A549 (cell line): Measurements from ENCODE around the gene ZFAND6. TPM values are rescaled to one million over a fixed set of nuclear protein-coding genes. Genes with fewer than 3 reads are reported as not detected.

Experiments
- ATAC-seq, 2 experiments: fragments of 200-7000 bp in 1 of 2; fragments of >200 bp in 1 of 2; cut with Nextera tagmentation in 1 of 2; cut with Tn5 transposase in 1 of 2; 3 replicates each; pipeline versions ENCODE4 v1.8.0 to v1.9.1; 2018 to 2020; ENCODE audit warnings: mild to moderate bottlenecking in 1 of 2, moderate library complexity in 1 of 2
- CTCF ChIA-PET: fragments of 300-600 bp; sonication (Branson Sonifier 250); formaldehyde crosslinking; extraction: SDS; loops from one replicate; lab custom pipeline; 2021; ENCODE audit warnings: antibody characterized with exemption, inconsistent platforms; lab: Yijun Ruan, JAX
- POLR2A ChIA-PET: fragments of 350-600 bp; formaldehyde crosslinking; extraction: SDS; loops from one replicate; lab custom pipeline; 2021; ENCODE audit warnings: antibody characterized with exemption, inconsistent platforms; lab: Yijun Ruan, JAX
- DNase-seq, 2 experiments: peaks; one replicate each; pipeline versions ENCODE4 v3.0.0 to v3.0.0-alpha.2; 2011 to 2016; ENCODE audit warnings: low read depth in 1 of 2, low spot score in 1 of 2
- FAIRE-seq: peaks from 2 replicates; lab custom pipeline; 2011; peaks lifted over from hg19 to GRCh38; lab: Jason Lieb, UNC
- H3K27ac ChIP-seq, 2 experiments: fragments of >200 bp; sonication (Bioruptor Twin); formaldehyde crosslinking; 3 replicates each; pipeline ENCODE4 v1.5.1; 2016 to 2017
- H3K4me1 ChIP-seq: fragments of >200 bp; sonication (Bioruptor Twin); formaldehyde crosslinking; 3 replicates; pipeline ENCODE4 v1.6.1; 2016
- H3K4me2 ChIP-seq: fragments of >200 bp; sonication (Bioruptor Twin); formaldehyde crosslinking; 3 replicates; pipeline ENCODE4 v1.6.1; 2016
- H3K4me3 ChIP-seq: fragments of >200 bp; sonication (Bioruptor Twin); formaldehyde crosslinking; 3 replicates; pipeline ENCODE4 v1.5.1; 2016
- H3K9me3 ChIP-seq: fragments of >200 bp; sonication (Bioruptor Twin); formaldehyde crosslinking; 3 replicates; pipeline ENCODE4 v1.6.1; 2016
- ATOH8 ChIP-seq: fragments of 250-450 bp; sonication (Bioruptor Pico); IDR thresholded peaks from 2 replicates; pipeline ENCODE4 v1.5.0; 2020; ENCODE audit warnings: low read depth, mild to moderate bottlenecking, moderate library complexity
- BCL3 ChIP-seq: fragments of >200 bp; sonication (Bioruptor Twin); formaldehyde crosslinking; IDR thresholded peaks from 3 replicates; pipeline ENCODE4 v1.6.1; 2016
- BHLHE40 ChIP-seq: IDR thresholded peaks from 2 replicates; pipeline ENCODE4 v1.6.1; 2012; ENCODE audit warnings: low read depth, low read length, inconsistent platforms
- CEBPB ChIP-seq, 2 experiments: fragments of >200 bp in 1 of 2; sonication (Bioruptor Twin) in 1 of 2; formaldehyde crosslinking in 1 of 2; IDR thresholded peaks; 2 replicates each; pipeline ENCODE4 v1.6.1; 2012 to 2016
- CHD2 ChIP-seq: fragments of 150-350 bp; IDR thresholded peaks from 2 replicates; pipeline ENCODE4 v1.6.1; 2014; ENCODE audit warnings: low read length; ENCODE audit not compliant: partially characterized antibody
- CTCF ChIP-seq: fragments of >200 bp; sonication (Bioruptor Twin); formaldehyde crosslinking; IDR thresholded peaks from 3 replicates; pipeline ENCODE4 v1.5.1; 2016
- EHF ChIP-seq: fragments of 250-450 bp; sonication (Bioruptor Pico); IDR thresholded peaks from 2 replicates; pipeline ENCODE4 v1.5.0; 2020; ENCODE audit warnings: mild to moderate bottlenecking
- EHMT2 ChIP-seq: fragments of 200-600 bp; sonication (generic); IDR thresholded peaks from 2 replicates; pipeline ENCODE4 v1.6.1; 2016; ENCODE audit warnings: antibody characterized with exemption, low read depth, mild to moderate bottlenecking, moderate library complexity
- EP300 ChIP-seq, 2 experiments: fragments of >200 bp; sonication (Bioruptor Twin); formaldehyde crosslinking; IDR thresholded peaks; 2 replicates in 1 of 2; 3 replicates in 1 of 2; pipeline ENCODE4 v1.6.1; 2016 to 2017
- FOSB ChIP-seq: fragments of 250-450 bp; sonication (Bioruptor Pico); IDR thresholded peaks from 2 replicates; pipeline ENCODE4 v1.5.0; 2020; ENCODE audit warnings: mild to moderate bottlenecking, moderate library complexity
- FOXS1 ChIP-seq: fragments of 250-450 bp; sonication (Bioruptor Pico); IDR thresholded peaks from 2 replicates; pipeline ENCODE4 v1.5.0; 2020; ENCODE audit warnings: mild to moderate bottlenecking, moderate library complexity
- GATA3 ChIP-seq: IDR thresholded peaks from 2 replicates; pipeline ENCODE4 v1.6.1; 2012; ENCODE audit warnings: borderline replicate concordance
- JUN ChIP-seq, 2 experiments: fragments of >200 bp; sonication (Bioruptor Twin); formaldehyde crosslinking; IDR thresholded peaks; 2 replicates in 1 of 2; 3 replicates in 1 of 2; pipeline ENCODE4 v1.6.1; 2016 to 2017
- MAZ ChIP-seq: fragments of 150-350 bp; IDR thresholded peaks from 2 replicates; pipeline ENCODE4 v1.6.1; 2014; ENCODE audit warnings: antibody characterized with exemption, low read depth, low read length, borderline replicate concordance
- MYC ChIP-seq: IDR thresholded peaks from 2 replicates; pipeline ENCODE4 v1.6.1; 2012; ENCODE audit warnings: mild to moderate bottlenecking, inconsistent platforms, low read length, improper control_type of control experiment, borderline replicate concordance
- PHF8 ChIP-seq: fragments of 200-600 bp; sonication (generic); IDR thresholded peaks from 2 replicates; pipeline ENCODE4 v1.6.1; 2016; ENCODE audit warnings: low read depth, mild to moderate bottlenecking, antibody characterized with exemption, moderate library complexity, borderline replicate concordance
- POLR2A ChIP-seq: IDR thresholded peaks from 2 replicates; pipeline ENCODE4 v1.6.1; 2012; ENCODE audit warnings: mild to moderate bottlenecking, low read length
- RNF2 ChIP-seq: fragments of 200-600 bp; sonication (generic); IDR thresholded peaks from 2 replicates; pipeline ENCODE4 v1.6.1; 2016; ENCODE audit warnings: low read depth, mild to moderate bottlenecking, antibody characterized with exemption, moderate library complexity, borderline replicate concordance
- TP53 ChIP-seq: fragments of 250-450 bp; sonication (Bioruptor Pico); IDR thresholded peaks from 2 replicates; pipeline ENCODE4 v1.5.0; 2021; ENCODE audit warnings: mild to moderate bottlenecking, moderate library complexity
- ZC3H11A ChIP-seq: fragments of 450-650 bp; IDR thresholded peaks from 2 replicates; pipeline ENCODE4 v1.6.1; 2014; ENCODE audit warnings: antibody characterized with exemption, mild to moderate bottlenecking
- WGBS: methylation state at CpG from one replicate; pipeline ENCODE4 v1.1.6; 2017; ENCODE audit errors: missing lambda C conversion rate; 5-methylcytosine and 5-hydroxymethylcytosine counted together
- polyA plus RNA-seq, 4 experiments: library from polyadenylated mRNA; depleted of rRNA in 3 of 4; stranded (reverse); fragments of >200 nt; fragmentation: RNase III in 1 of 4; extraction: RNeasy Plus Mini Kit Qiagen cat#74134 plus additional on column Dnase treatment in 1 of 4; gene quantifications; 2 replicates in 3 of 4; 3 replicates in 1 of 4; pipeline ENCODE4 v1.2.3, GENCODE V29; 2011 to 2017
- TF ChIP-seq, protein P1 (sequence below): IDR thresholded peaks from 2 replicates; pipeline ENCODE4 v1.6.1; 2012; ENCODE audit warnings: low read depth, borderline replicate concordance

ZFAND6 gene
- polyA plus RNA-seq, 2 of the 4 experiments (the other 2 are of a cell fraction) = 152 to 307 TPM

GRCh38 chr15:80058044-80058443, 1.4 kb upstream of the ZFAND6 start:
- FAIRE-seq (no peak), DNase-seq (no peak), ATAC-seq (no peak)
- Histone ChIP-seq H3K27ac (no peak overlapping the region), H3K4me1 (peaks cover 26% of the 10 kb centered on the region), H3K9me3 (no peaks in the 10 kb centered on the region), H3K4me2 (no peak overlapping the region), H3K4me3 (no peak overlapping the region)
- no peak for TF ChIP-seq BCL3
- no peak for TF ChIP-seq ZC3H11A
- TF ChIP-seq MAZ = no peak
- no peak for TF ChIP-seq FOSB (CRISPR knock-in tag)
- no peak for TF ChIP-seq ATOH8 (CRISPR knock-in tag)
- no peak for TF ChIP-seq CEBPB (IDR thresholded peaks at IDR 0.05)
- TF ChIP-seq, protein P1, sequence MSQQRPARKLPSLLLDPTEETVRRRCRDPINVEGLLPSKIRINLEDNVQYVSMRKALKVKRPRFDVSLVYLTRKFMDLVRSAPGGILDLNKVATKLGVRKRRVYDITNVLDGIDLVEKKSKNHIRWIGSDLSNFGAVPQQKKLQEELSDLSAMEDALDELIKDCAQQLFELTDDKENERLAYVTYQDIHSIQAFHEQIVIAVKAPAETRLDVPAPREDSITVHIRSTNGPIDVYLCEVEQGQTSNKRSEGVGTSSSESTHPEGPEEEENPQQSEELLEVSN = no peak
- TF ChIP-seq TP53 (CRISPR knock-in tag) = no peak
- TF ChIP-seq PHF8 = no peak
- TF ChIP-seq MYC = no peak
- TF ChIP-seq CTCF = no peak
- TF ChIP-seq EHMT2 = no peak
- no peak for TF ChIP-seq BHLHE40
- CTCF ChIA-PET = interaction anchor here (1.2 kb wide), 2 partner anchors 26 to 99 kb away, joined by 3 to 4 read pairs; no protein-coding TSS in a partner anchor
- POLR2A ChIA-PET = interaction anchor here (1.3 to 2.7 kb wide), 2 partner anchors 99 to 134 kb away, joined by 5 to 13 read pairs; no protein-coding TSS in a partner anchor
- 78% methylated on average over 6 of the region's 6 CpGs for WGBS

DNA sequence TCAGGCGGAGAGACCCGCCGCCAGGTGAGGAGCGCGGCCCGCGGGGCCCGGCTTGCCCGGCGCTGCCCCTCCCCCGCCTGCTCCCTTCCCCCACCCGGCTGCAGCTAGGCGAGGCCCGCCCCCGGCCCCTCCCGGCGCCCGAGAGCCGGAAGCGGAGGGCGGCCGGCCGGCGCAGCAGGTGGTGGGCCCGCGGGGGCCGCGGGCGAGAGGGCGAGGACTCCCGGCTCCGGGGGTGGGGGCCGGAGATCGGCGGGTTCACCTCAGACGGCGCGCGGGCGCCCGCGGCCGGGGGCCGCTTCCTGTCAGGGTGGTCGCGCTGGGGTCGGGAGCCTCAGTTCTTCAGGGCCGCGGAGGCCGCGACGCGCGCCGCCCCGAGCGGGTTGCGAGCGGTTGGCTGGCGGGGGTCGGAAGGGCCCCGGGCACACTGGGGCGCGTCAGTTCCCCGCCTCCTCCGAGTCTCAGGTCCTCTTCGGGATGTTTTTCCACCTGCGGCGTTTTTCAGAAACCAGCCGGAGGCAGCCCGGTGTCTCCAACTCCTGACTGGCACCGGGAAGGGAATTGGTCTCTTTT, 395 bp downstream of the ZFAND6 start:
- ChIA-PET CTCF (interaction anchor here (0.7 to 3.7 kb wide), 12 partner anchors 12 to 716 kb away, joined by 3 to 18 read pairs (median 4); no protein-coding TSS in a partner anchor), POLR2A (interaction anchor here (1.0 to 3.0 kb wide), 17 partner anchors 9 to 164 kb away, joined by 3 to 33 read pairs (median 3); partner anchors contain the start of gene BCL2A1)
- Histone ChIP-seq H3K4me1 (peaks cover 29% of the 10 kb centered on the region), H3K9me3 (no peaks in the 10 kb centered on the region), H3K4me2 (peak overlapping the region; percentile 88), H3K27ac (peak overlapping the region; percentile 90 to 97), H3K4me3 (peak overlapping the region; percentile 80)
- peak; percentile 78 for TF ChIP-seq PHF8
- TF ChIP-seq JUN (IDR thresholded peaks at IDR 0.05) = peak; percentile 50 to 97; a peak in 4 of 5 replicates
- TF ChIP-seq GATA3 = no peak
- no peak for TF ChIP-seq RNF2
- TF ChIP-seq POLR2A = peak; percentile 38; the same call in 1 of the 2 replicates
- peak in 1 of 2 experiments; percentile 53; a peak in 2 of 5 replicates for TF ChIP-seq EP300 (IDR thresholded peaks at IDR 0.05)
- peak; percentile 81 for TF ChIP-seq CHD2
- peak; percentile 50; the same call in 1 of the 2 replicates for TF ChIP-seq EHF (CRISPR knock-in tag)
- TF ChIP-seq FOXS1 (CRISPR knock-in tag) = 0 out of 2 replicates have a peak, but pooled peaks have one; percentile 18
- TF ChIP-seq BCL3 = peak; percentile 32
- WGBS = 0% methylated on average over 17 of the region's 72 CpGs
- no peak for FAIRE-seq
- peak; percentile 73 to 87 for ATAC-seq
- DNase-seq = peak; percentile 62 to 72
